ENCODE measurements around the gene AP5Z1. TPM values are rescaled to one million over a fixed set of nuclear protein-coding genes. Genes with fewer than 3 reads are reported as not detected.

The AP5Z1 gene
- total and polyA plus RNA-seq, 11 donors = 8.4 to 31.9 (median 13.4) TPM

- Histone ChIP-seq H3K9me3 (no peaks in the 10 kb centered on the region), H3K36me3 (peaks cover 0 to 41% (median 4%) of the 10 kb centered on the region in 9 donors), H3K4me1 (peaks cover 11 to 67% (median 45%) of the 10 kb centered on the region in 12 donors), H3K27me3 (no peaks in the 10 kb centered on the region), H3K4me3 (no peak overlapping the region), H3K27ac (peak overlapping the region in 11 of 12 donors; percentile 12 to 95 (median 91))
- TF ChIP-seq POLR2A (IDR thresholded peaks at IDR 0.05) (no peak), CTCF (IDR thresholded peaks at IDR 0.05) (no peak)
- 84 to 87% (median 86%) methylated on average over 8 to 14 of the region's 14 CpGs for WGBS, 4 donors
- intact Hi-C loops (cut with DNase I) = loop anchor here in 4 of 10 donors (2.0 to 5.0 kb wide), 5 partner anchors 42 to 122 kb away; partner anchors contain the start of gene FOXK1 (in 2 of the 4)
- no peak for DNase-seq
- ATAC-seq = no peak
Measured at GRCh38 chr7:4749363-4749762, 26.1 kb upstream of the AP5Z1 start.

GRCh38 chr7:4749798-4750197 is 25.6 kb upstream of the AP5Z1 start:
- H3K27ac ChIP-seq = peak overlapping the region in 11 of 12 donors; percentile 12 to 95 (median 91)
- H3K27me3 ChIP-seq = no peaks in the 10 kb centered on the region
- no peak overlapping the region for H3K4me3 ChIP-seq
- peaks cover 0 to 45% (median 8%) of the 10 kb centered on the region in 9 donors for H3K36me3 ChIP-seq
- H3K9me3 ChIP-seq = no peaks in the 10 kb centered on the region
- no peak for ATAC-seq
- no peak for DNase-seq
- peaks cover 8 to 63% (median 41%) of the 10 kb centered on the region in 12 donors for H3K4me1 ChIP-seq
- TF ChIP-seq POLR2A (IDR thresholded peaks at IDR 0.05) (no peak), CTCF (IDR thresholded peaks at IDR 0.05) (no peak)
- intact Hi-C loops (cut with DNase I) = loop anchor here in 9 of 10 donors (2.0 to 10.0 kb wide), 7 partner anchors 42 to 135 kb away; partner anchors contain the start of gene FOXK1 (in 7 of the 9)
- 75 to 82% (median 77%) methylated on average over 11 to 15 of the region's 15 CpGs for WGBS, 4 donors

- DNase-seq = no peak
- Histone ChIP-seq H3K27ac (peak overlapping the region in 2 of 12 donors; percentile 2 to 36), H3K27me3 (no peaks in the 10 kb centered on the region), H3K36me3 (peaks cover 0 to 62% (median 25%) of the 10 kb centered on the region in 9 donors), H3K9me3 (no peaks in the 10 kb centered on the region), H3K4me3 (no peak overlapping the region), H3K4me1 (peaks cover 3 to 48% (median 30%) of the 10 kb centered on the region in 12 donors)
- 87 to 94% (median 90%) methylated on average over 13 to 20 of the region's 20 CpGs for WGBS, 4 donors
- no peak for ATAC-seq
- intact Hi-C loops (cut with DNase I) = loop anchor here in 7 of 10 donors (5.0 to 10.0 kb wide), 4 partner anchors 69 to 137 kb away; partner anchors contain the start of gene FOXK1 (in 5 of the 7)
- no peak for TF ChIP-seq CTCF (IDR thresholded peaks at IDR 0.05)
Measured at GRCh38 chr7:4751398-4751947, 23.9 kb upstream of the AP5Z1 start.

GRCh38 chr7:4753598-4754432 is 21.6 kb upstream of the AP5Z1 start:
- Histone ChIP-seq H3K4me1 (peaks cover 0 to 26% (median 8%) of the 10 kb centered on the region in 12 donors), H3K27me3 (no peaks in the 10 kb centered on the region), H3K4me3 (no peak overlapping the region), H3K9me3 (no peaks in the 10 kb centered on the region), H3K36me3 (peaks cover 0 to 74% (median 48%) of the 10 kb centered on the region in 9 donors), H3K27ac (no peak overlapping the region)
- intact Hi-C loops (cut with DNase I) = loop anchor here in 8 of 10 donors (1.0 to 10.0 kb wide), 6 partner anchors 71 to 143 kb away; partner anchors contain the start of gene FOXK1 (in 7 of the 8)
- WGBS, 4 donors = 48 to 58% (median 52%) methylated on average over 23 to 31 of the region's 31 CpGs
- DNase-seq (peak; percentile 73 to 93 (median 80)), ATAC-seq (peak; percentile 76 to 86 (median 82))
- no peak for TF ChIP-seq POLR2A (IDR thresholded peaks at IDR 0.05)
- peak; percentile 76 to 91 (median 85) for TF ChIP-seq CTCF (IDR thresholded peaks at IDR 0.05)

All from heart left ventricle (tissue), 16 donors.